Heart left ventricle (tissue), 13 donors: ENCODE data around the gene C2orf80.

Experiments
- POLR2A ChIP-seq, 2 donors: fragments of 450-650 bp; IDR thresholded peaks; one replicate each; pipeline ENCODE4 v1.6.1; 2017; ENCODE audit warnings: antibody characterized with exemption in 2 of 2, mild to moderate bottlenecking in 2 of 2, moderate library complexity in 2 of 2
- TF ChIP-seq, protein P1 (sequence below), 12 donors: fragments of 200-600 bp; sonication (generic) in 4 of 12; IDR thresholded peaks; one replicate each; pipeline versions ENCODE4 v1.5.0 to v1.8.0; 2018 to 2022; ENCODE audit warnings: antibody characterized with exemption in 12 of 12, mild to moderate bottlenecking in 5 of 12
- donor health status: ischemic (EF 13 %, LVEDD 7.1; RV severe dilation, severe dysfunction).
- donor health status: DM: no; HTN: yes; CAD: no.
- donor health status: DM: no; HTN: no; CAD: no.
- donor health status: ischemic (EF 25% LVEDD 6.9; RV normal size, moderate dysfunction).
- donor health status: ischemic (EF 25% LVEDD 5.7; RV mildly dilated, moderate dysfunction).
- donor health status: ischemic (EF 35%, LVEDD 5.7; RV mildly dilated, moderate dysfunction).
- donor health status: nonischemic (EF 11% LVEDD 7.7; RV severe dilation, severe dysfunction).
- donor health status: DM: yes; HTN: yes; CAD: no.
- donor health status: PGD.
- donor health status: ischemic (EF 29% LVEDD 5.4; RV normal size, mild dysfunction).
- donor health status: nonischemic (EF 23%, LVEDD 6.1; RV moderate dilation, normal function).

- TF ChIP-seq, protein P1, sequence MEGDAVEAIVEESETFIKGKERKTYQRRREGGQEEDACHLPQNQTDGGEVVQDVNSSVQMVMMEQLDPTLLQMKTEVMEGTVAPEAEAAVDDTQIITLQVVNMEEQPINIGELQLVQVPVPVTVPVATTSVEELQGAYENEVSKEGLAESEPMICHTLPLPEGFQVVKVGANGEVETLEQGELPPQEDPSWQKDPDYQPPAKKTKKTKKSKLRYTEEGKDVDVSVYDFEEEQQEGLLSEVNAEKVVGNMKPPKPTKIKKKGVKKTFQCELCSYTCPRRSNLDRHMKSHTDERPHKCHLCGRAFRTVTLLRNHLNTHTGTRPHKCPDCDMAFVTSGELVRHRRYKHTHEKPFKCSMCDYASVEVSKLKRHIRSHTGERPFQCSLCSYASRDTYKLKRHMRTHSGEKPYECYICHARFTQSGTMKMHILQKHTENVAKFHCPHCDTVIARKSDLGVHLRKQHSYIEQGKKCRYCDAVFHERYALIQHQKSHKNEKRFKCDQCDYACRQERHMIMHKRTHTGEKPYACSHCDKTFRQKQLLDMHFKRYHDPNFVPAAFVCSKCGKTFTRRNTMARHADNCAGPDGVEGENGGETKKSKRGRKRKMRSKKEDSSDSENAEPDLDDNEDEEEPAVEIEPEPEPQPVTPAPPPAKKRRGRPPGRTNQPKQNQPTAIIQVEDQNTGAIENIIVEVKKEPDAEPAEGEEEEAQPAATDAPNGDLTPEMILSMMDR (IDR thresholded peaks at IDR 0.05) = no peak
- TF ChIP-seq POLR2A (IDR thresholded peaks at IDR 0.05) = no peak
These were observed 36.7 kb downstream of the C2orf80 start for GRCh38 chr2:208153156-208153555.
